Naive B cell (primary cell): ENCODE measurements around the gene GAGE12E. TPM values are rescaled to one million over a fixed set of nuclear protein-coding genes. Genes with fewer than 3 reads are reported as not detected.
"Not testable (repeated sequence)": the region's sequence is repeated elsewhere in the genome, so short reads cannot be mapped to it uniquely, and the experiment has no call there.

Experiments used
- ATAC-seq, 2 donors: fragments of 150-1000 bp; cut with Tn5 transposase; 2 replicates each; pipeline ENCODE4 v1.10.0; 2021; ENCODE audit warnings: low read depth in 2 of 2, mild to moderate bottlenecking in 2 of 2, moderate library complexity in 2 of 2
- DNase-seq: peaks from one replicate; pipeline ENCODE4 v3.0.0; 2022
- H3K27ac Mint-ChIP-seq, 6 donors: one replicate each; pipeline ENCODE4 v1.8.0; 2020 to 2022; ENCODE audit warnings: mild to moderate bottlenecking in 6 of 6, mixed read lengths in 6 of 6, moderate library complexity in 5 of 6, inconsistent platforms in 2 of 6
- H3K27me3 Mint-ChIP-seq, 3 donors: one replicate each; pipeline ENCODE4 v1.8.0; 2021 to 2022; ENCODE audit warnings: mixed read lengths in 3 of 3, mild to moderate bottlenecking in 1 of 3
- H3K36me3 Mint-ChIP-seq, 2 donors: one replicate each; pipeline ENCODE4 v1.8.0; 2020 to 2022; ENCODE audit warnings: mixed read lengths in 2 of 2, inconsistent platforms in 1 of 2, mild to moderate bottlenecking in 1 of 2
- H3K4me1 Mint-ChIP-seq, 3 donors: one replicate each; pipeline ENCODE4 v1.8.0; 2020 to 2022; ENCODE audit warnings: mixed read lengths in 3 of 3, inconsistent platforms in 1 of 3, mild to moderate bottlenecking in 1 of 3, moderate library complexity in 1 of 3
- H3K4me3 Mint-ChIP-seq, 8 donors: one replicate each; pipeline ENCODE4 v1.8.0; 2020 to 2022; ENCODE audit warnings: mild to moderate bottlenecking in 8 of 8, mixed read lengths in 8 of 8, moderate library complexity in 8 of 8, inconsistent platforms in 2 of 8
- H3K9me3 Mint-ChIP-seq, 7 donors: one replicate each; pipeline ENCODE4 v1.8.0; 2020 to 2022; ENCODE audit warnings: mixed read lengths in 7 of 7, mild to moderate bottlenecking in 5 of 7, inconsistent platforms in 2 of 7, moderate library complexity in 1 of 7
- polyA plus RNA-seq, 6 donors: library from polyadenylated mRNA; unstranded; fragments of 300-500 nt; fragmentation: Illumina TruSeq; gene quantifications; one replicate each; pipeline ENCODE4 v1.2.3, GENCODE V29; 2021; ENCODE audit warnings: low read depth in 6 of 6

The GAGE12E gene
- not detected for polyA plus RNA-seq

DNA sequence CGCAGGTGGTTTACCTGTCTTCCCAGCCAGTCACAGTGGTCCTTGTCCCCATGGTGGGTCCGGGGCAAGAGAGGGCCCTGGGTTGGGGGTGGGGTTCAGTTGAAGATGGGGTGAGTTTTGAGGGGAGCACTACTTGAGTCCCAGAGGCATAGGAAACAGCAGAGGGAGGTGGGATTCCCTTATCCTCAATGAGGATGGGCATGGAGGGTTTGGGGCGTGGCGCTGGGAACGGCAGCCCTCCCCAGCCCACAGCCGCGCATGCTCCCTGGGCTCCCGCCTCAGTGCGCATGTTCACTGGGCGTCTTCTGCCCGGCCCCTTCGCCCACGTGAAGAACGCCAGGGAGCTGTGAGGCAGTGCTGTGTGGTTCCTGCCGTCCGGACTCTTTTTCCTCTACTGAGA, at the start of gene GAGE12E:
TSS of gene GAGE12E (plus strand) at position 301 of the 400 bp plus-strand sequence. CDS start 1,155 bp downstream, outside the sequence.
- H3K27me3 Mint-ChIP-seq, H3K4me1 Mint-ChIP-seq, H3K36me3 Mint-ChIP-seq, DNase-seq, H3K9me3 Mint-ChIP-seq, H3K4me3 Mint-ChIP-seq, H3K27ac Mint-ChIP-seq, ATAC-seq: not testable (repeated sequence)

DNA sequence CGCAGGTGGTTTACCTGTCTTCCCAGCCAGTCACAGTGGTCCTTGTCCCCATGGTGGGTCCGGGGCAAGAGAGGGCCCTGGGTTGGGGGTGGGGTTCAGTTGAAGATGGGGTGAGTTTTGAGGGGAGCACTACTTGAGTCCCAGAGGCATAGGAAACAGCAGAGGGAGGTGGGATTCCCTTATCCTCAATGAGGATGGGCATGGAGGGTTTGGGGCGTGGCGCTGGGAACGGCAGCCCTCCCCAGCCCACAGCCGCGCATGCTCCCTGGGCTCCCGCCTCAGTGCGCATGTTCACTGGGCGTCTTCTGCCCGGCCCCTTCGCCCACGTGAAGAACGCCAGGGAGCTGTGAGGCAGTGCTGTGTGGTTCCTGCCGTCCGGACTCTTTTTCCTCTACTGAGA, 19.2 kb upstream of the GAGE12E start, which contains the start of gene GAGE12C:
TSS of gene GAGE12C (plus strand) at position 301 of the 400 bp plus-strand sequence. CDS start 1,155 bp downstream, outside the sequence.
- H3K27ac Mint-ChIP-seq, H3K4me3 Mint-ChIP-seq: not testable (repeated sequence)

DNA sequence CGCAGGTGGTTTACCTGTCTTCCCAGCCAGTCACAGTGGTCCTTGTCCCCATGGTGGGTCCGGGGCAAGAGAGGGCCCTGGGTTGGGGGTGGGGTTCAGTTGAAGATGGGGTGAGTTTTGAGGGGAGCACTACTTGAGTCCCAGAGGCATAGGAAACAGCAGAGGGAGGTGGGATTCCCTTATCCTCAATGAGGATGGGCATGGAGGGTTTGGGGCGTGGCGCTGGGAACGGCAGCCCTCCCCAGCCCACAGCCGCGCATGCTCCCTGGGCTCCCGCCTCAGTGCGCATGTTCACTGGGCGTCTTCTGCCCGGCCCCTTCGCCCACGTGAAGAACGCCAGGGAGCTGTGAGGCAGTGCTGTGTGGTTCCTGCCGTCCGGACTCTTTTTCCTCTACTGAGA, 9.7 kb upstream of the GAGE12E start, which contains the start of gene GAGE12D:
TSS of gene GAGE12D (plus strand) at position 301 of the 400 bp plus-strand sequence. CDS start 1,155 bp downstream, outside the sequence.
- not testable (repeated sequence) for H3K4me1 Mint-ChIP-seq, ATAC-seq, H3K9me3 Mint-ChIP-seq, H3K4me3 Mint-ChIP-seq, DNase-seq, H3K27ac Mint-ChIP-seq, H3K36me3 Mint-ChIP-seq, H3K27me3 Mint-ChIP-seq

More for the DNA sequence above, 19.2 kb upstream of the GAGE12E start, which contains the start of gene GAGE12C:
- DNase-seq, ATAC-seq, H3K4me1 Mint-ChIP-seq, H3K9me3 Mint-ChIP-seq, H3K27me3 Mint-ChIP-seq, H3K36me3 Mint-ChIP-seq: not testable (repeated sequence)

DNA sequence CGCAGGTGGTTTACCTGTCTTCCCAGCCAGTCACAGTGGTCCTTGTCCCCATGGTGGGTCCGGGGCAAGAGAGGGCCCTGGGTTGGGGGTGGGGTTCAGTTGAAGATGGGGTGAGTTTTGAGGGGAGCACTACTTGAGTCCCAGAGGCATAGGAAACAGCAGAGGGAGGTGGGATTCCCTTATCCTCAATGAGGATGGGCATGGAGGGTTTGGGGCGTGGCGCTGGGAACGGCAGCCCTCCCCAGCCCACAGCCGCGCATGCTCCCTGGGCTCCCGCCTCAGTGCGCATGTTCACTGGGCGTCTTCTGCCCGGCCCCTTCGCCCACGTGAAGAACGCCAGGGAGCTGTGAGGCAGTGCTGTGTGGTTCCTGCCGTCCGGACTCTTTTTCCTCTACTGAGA, 9.5 kb downstream of the GAGE12E start, which contains the start of gene GAGE12F:
TSS of gene GAGE12F (plus strand) at position 301 of the 400 bp plus-strand sequence. CDS start 1,155 bp downstream, outside the sequence.
- H3K4me1 Mint-ChIP-seq, DNase-seq, H3K9me3 Mint-ChIP-seq: not testable (repeated sequence)

DNA sequence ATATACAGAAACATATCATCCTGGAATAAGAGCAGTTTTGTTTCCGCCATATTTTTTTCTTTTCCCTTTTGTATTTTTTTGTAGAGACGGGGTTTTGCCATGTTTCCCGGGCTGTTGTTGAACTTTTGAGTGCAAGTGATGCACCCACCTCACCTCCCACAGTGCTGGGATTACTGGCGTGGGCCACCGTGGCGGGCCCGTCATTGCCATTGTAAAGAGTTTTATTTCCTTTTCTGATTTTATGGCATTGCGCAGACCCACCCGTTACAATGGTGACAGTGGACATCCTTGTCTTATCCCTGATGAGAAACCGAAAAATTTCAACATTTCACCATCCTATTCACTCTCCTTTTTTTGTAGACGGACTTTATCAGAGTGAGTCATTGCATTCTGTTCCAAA, 17.6 kb downstream of the GAGE12E start:
- DNase-seq, ATAC-seq, H3K27me3 Mint-ChIP-seq, H3K36me3 Mint-ChIP-seq, H3K4me1 Mint-ChIP-seq, H3K4me3 Mint-ChIP-seq, H3K9me3 Mint-ChIP-seq, H3K27ac Mint-ChIP-seq: not testable (repeated sequence)

More for the DNA sequence above, 9.5 kb downstream of the GAGE12E start, which contains the start of gene GAGE12F:
- H3K36me3 Mint-ChIP-seq, H3K4me3 Mint-ChIP-seq, H3K27ac Mint-ChIP-seq, ATAC-seq, H3K27me3 Mint-ChIP-seq: not testable (repeated sequence)

DNA sequence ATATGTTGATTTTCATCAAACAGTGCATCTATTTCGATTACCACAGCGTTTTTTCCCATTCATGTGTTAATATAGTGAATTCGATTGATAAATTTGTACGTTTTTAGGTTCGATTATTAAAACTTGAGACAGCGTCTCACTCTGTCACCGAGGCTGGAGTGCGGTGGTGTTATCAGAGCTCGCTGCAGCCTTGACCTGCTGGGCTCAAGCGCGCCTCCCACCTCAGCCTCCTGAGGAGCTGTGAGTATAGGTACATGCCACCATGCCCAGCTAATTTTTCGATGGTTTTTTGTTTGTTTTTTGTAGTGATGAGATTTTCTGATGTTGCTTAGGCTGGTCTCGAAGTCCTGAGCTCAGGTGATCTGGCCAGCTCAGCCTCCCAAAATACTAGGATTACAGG, 18.1 kb downstream of the GAGE12E start:
- not testable (repeated sequence) for H3K4me3 Mint-ChIP-seq, H3K9me3 Mint-ChIP-seq, DNase-seq, H3K27me3 Mint-ChIP-seq, H3K4me1 Mint-ChIP-seq, ATAC-seq, H3K27ac Mint-ChIP-seq, H3K36me3 Mint-ChIP-seq

GRCh38 chrX:49570100-49570499, 19.0 kb downstream of the GAGE12E start, which contains the start of gene GAGE12G:
TSS of gene GAGE12G (plus strand) at chrX:49570400. CDS start at chrX:49571555, 1,155 bp downstream.
- H3K27ac Mint-ChIP-seq, H3K4me1 Mint-ChIP-seq, H3K27me3 Mint-ChIP-seq, H3K4me3 Mint-ChIP-seq, DNase-seq, H3K36me3 Mint-ChIP-seq, ATAC-seq, H3K9me3 Mint-ChIP-seq: not testable (repeated sequence)

GRCh38 chrX:49579649-49580048, 28.6 kb downstream of the GAGE12E start, which contains the start of gene GAGE12H:
TSS of gene GAGE12H (plus strand) at chrX:49579949. CDS start at chrX:49581104, 1,155 bp downstream.
- not testable (repeated sequence) for ATAC-seq, H3K9me3 Mint-ChIP-seq, H3K4me1 Mint-ChIP-seq, H3K27ac Mint-ChIP-seq, H3K4me3 Mint-ChIP-seq, DNase-seq, H3K36me3 Mint-ChIP-seq, H3K27me3 Mint-ChIP-seq

GRCh38 chrX:49589196-49589595, 38.1 kb downstream of the GAGE12E start, which contains the start of gene GAGE2A:
TSS of gene GAGE2A (plus strand) at chrX:49589496. CDS start at chrX:49590651, 1,155 bp downstream.
- not testable (repeated sequence) for H3K4me3 Mint-ChIP-seq, H3K36me3 Mint-ChIP-seq, H3K27me3 Mint-ChIP-seq, ATAC-seq, H3K9me3 Mint-ChIP-seq, H3K27ac Mint-ChIP-seq, H3K4me1 Mint-ChIP-seq, DNase-seq

GRCh38 chrX:49589769-49590478, 38.8 kb downstream of the GAGE12E start:
- not testable (repeated sequence) for ATAC-seq, H3K27me3 Mint-ChIP-seq, H3K27ac Mint-ChIP-seq, H3K9me3 Mint-ChIP-seq, H3K36me3 Mint-ChIP-seq, H3K4me1 Mint-ChIP-seq, H3K4me3 Mint-ChIP-seq
- peak; percentile 6 for DNase-seq

GRCh38 chrX:49590488-49590887, 39.4 kb downstream of the GAGE12E start:
- H3K27me3 Mint-ChIP-seq, H3K4me3 Mint-ChIP-seq, H3K9me3 Mint-ChIP-seq, H3K4me1 Mint-ChIP-seq, ATAC-seq, DNase-seq, H3K36me3 Mint-ChIP-seq, H3K27ac Mint-ChIP-seq: not testable (repeated sequence)

DNA sequence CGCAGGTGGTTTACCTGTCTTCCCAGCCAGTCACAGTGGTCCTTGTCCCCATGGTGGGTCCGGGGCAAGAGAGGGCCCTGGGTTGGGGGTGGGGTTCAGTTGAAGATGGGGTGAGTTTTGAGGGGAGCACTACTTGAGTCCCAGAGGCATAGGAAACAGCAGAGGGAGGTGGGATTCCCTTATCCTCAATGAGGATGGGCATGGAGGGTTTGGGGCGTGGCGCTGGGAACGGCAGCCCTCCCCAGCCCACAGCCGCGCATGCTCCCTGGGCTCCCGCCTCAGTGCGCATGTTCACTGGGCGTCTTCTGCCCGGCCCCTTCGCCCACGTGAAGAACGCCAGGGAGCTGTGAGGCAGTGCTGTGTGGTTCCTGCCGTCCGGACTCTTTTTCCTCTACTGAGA, 47.6 kb downstream of the GAGE12E start, which contains the start of gene GAGE1:
TSS of gene GAGE1 (plus strand) at position 301 of the 400 bp plus-strand sequence. CDS start 1,155 bp downstream, outside the sequence.
- not testable (repeated sequence) for H3K4me3 Mint-ChIP-seq, DNase-seq, H3K4me1 Mint-ChIP-seq, H3K27me3 Mint-ChIP-seq, ATAC-seq, H3K27ac Mint-ChIP-seq, H3K36me3 Mint-ChIP-seq, H3K9me3 Mint-ChIP-seq
